ENCODE data around the gene SETBP1. TPM values are rescaled to one million over a fixed set of nuclear protein-coding genes. Genes with fewer than 3 reads are reported as not detected.

The SETBP1 gene
- total RNA-seq, 2 donors from 2014 or later = 9.8 to 16.7 TPM

DNA sequence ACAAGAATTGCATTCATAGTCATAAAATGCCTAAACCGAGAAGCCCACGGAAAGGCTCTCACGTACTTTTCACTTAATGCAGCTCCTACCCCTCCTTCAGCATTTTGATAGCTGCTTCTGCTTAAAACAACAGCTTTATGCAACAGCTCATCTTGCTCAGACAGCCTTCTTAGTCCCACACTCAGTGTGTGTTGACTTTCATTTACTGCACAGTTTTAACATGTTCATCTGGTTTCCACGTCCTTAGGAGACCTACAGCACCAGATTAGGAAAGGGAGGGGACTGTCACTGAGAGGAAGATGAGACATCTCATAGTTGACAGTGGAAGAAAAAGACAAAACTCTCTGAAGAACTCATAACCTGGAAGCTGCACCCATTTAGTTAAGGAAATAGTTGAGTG, 435.4 kb downstream of the SETBP1 start:
- no peak for DNase-seq
- intact Hi-C loops (cut with DNase I) = no loop called here
- ATAC-seq = no peak

Small RNAs within 50 kb of the gene (microRNA-seq; reads per million reads assigned to microRNA genes)
- 0 reads per million in 2 donors for gene MIR4319

All from left cardiac atrium (tissue), 4 donors.